ENCODE results near the gene PGA3. TPM values are rescaled to one million over a fixed set of nuclear protein-coding genes. Genes with fewer than 3 reads are reported as not detected.
"Not testable (repeated sequence)": the region's sequence is repeated elsewhere in the genome, so short reads cannot be mapped to it uniquely, and the experiment has no call there.

The PGA3 gene
- total RNA-seq, result 1 to 10 TPM in 3 of 4 donors, under 1 TPM in 1; 0.59 to 2.5 (median 1.6) TPM
- polyA plus RNA-seq, result 1.7 TPM
- long read RNA-seq, donor 1, partial matches to known transcripts, result 2 of 6 reads
- long read RNA-seq, donor 1, other reads (novel, unspliced or antisense), result 1 of 6 reads
- long read RNA-seq, donor 2, partial matches to known transcripts, result 2 of 3 reads
- long read RNA-seq, donor 2, other reads (novel, unspliced or antisense), result 1 of 3 reads
- long read RNA-seq, donor 3, result 0 reads
- long read RNA-seq, donor 4, partial matches to known transcripts, result 1 of 1 reads
- long read RNA-seq, donor 4, other reads (novel, unspliced or antisense), result 0 of 1 reads

- H3K4me3 ChIP-seq (ENCODE audit: low read length); H3K27me3 ChIP-seq (ENCODE audit: control insufficient read depth, insufficient read depth); intact Hi-C loops (cut with DNase I); DNase-seq; ATAC-seq; H3K9me3 ChIP-seq (ENCODE audit: control insufficient read depth, low read length); H3K27ac ChIP-seq (ENCODE audit: low read length); H3K4me1 ChIP-seq (ENCODE audit: control insufficient read depth, insufficient read depth, low read length): not testable (repeated sequence)
- 48% methylated on average over 17 of the region's 18 CpGs for WGBS
Observed at GRCh38 chr11:61202950-61203746, at the start of gene PGA3. PGA3 (plus strand) TSS chr11:61203515; CDS start chr11:61203565, 50 bp downstream.

- DNase-seq (no peak), ATAC-seq (peak in 1 of 2 donors; percentile 38)
- Histone ChIP-seq H3K4me3 (ENCODE audit: low read length) (no peak overlapping the region), H3K4me1 (ENCODE audit: control insufficient read depth, insufficient read depth, low read length) (peaks cover 18% of the 10 kb centered on the region), H3K27me3 (ENCODE audit: control insufficient read depth, insufficient read depth) (no peaks in the 10 kb centered on the region), H3K9me3 (ENCODE audit: control insufficient read depth, low read length) (no peaks in the 10 kb centered on the region), H3K27ac (ENCODE audit: low read length) (peak overlapping the region; percentile 87)
- intact Hi-C loops (cut with DNase I), result no loop called here
- WGBS, result 74% methylated on average over 2 of the region's 2 CpGs
Observed at GRCh38 chr11:61153593-61154095, 49.7 kb upstream of the PGA3 start.

- peaks cover 18% of the 10 kb centered on the region for H3K4me1 ChIP-seq (ENCODE audit: control insufficient read depth, insufficient read depth, low read length)
- ATAC-seq (no peak), DNase-seq (no peak)
- no peak overlapping the region for H3K27ac ChIP-seq (ENCODE audit: low read length)
- H3K4me3 ChIP-seq (ENCODE audit: low read length), result no peak overlapping the region
- WGBS, result 99% methylated on average over 4 of the region's 4 CpGs
- H3K9me3 ChIP-seq (ENCODE audit: control insufficient read depth, low read length), result no peaks in the 10 kb centered on the region
- no peaks in the 10 kb centered on the region for H3K27me3 ChIP-seq (ENCODE audit: control insufficient read depth, insufficient read depth)
- intact Hi-C loops (cut with DNase I), result no loop called here
Observed at GRCh38 chr11:61154528-61154927, 48.8 kb upstream of the PGA3 start.

GRCh38 chr11:61155312-61155711 is 48.0 kb upstream of the PGA3 start:
- no peaks in the 10 kb centered on the region for H3K9me3 ChIP-seq (ENCODE audit: control insufficient read depth, low read length)
- DNase-seq (no peak), ATAC-seq (no peak)
- H3K27me3 ChIP-seq (ENCODE audit: control insufficient read depth, insufficient read depth), result no peaks in the 10 kb centered on the region
- 97% methylated on average over 1 of the region's 1 CpG for WGBS
- no peak overlapping the region for H3K4me3 ChIP-seq (ENCODE audit: low read length)
- no peak overlapping the region for H3K27ac ChIP-seq (ENCODE audit: low read length)
- intact Hi-C loops (cut with DNase I), result no loop called here
- peaks cover 14% of the 10 kb centered on the region for H3K4me1 ChIP-seq (ENCODE audit: control insufficient read depth, insufficient read depth, low read length)

- intact Hi-C loops (cut with DNase I), result no loop called here
- DNase-seq (no peak), ATAC-seq (no peak)
- Histone ChIP-seq H3K9me3 (ENCODE audit: control insufficient read depth, low read length) (no peaks in the 10 kb centered on the region), H3K4me3 (ENCODE audit: low read length) (no peak overlapping the region), H3K27me3 (ENCODE audit: control insufficient read depth, insufficient read depth) (no peaks in the 10 kb centered on the region), H3K27ac (ENCODE audit: low read length) (no peak overlapping the region), H3K4me1 (ENCODE audit: control insufficient read depth, insufficient read depth, low read length) (peaks cover 17% of the 10 kb centered on the region)
- 92% methylated on average over 5 of the region's 5 CpGs for WGBS
Observed at GRCh38 chr11:61155741-61156140, 47.6 kb upstream of the PGA3 start.

- WGBS, result 74% methylated on average over 3 of the region's 3 CpGs
- no peak overlapping the region for H3K27ac ChIP-seq (ENCODE audit: low read length)
- no peak for ATAC-seq
- no peak for DNase-seq
- H3K27me3 ChIP-seq (ENCODE audit: control insufficient read depth, insufficient read depth), result no peaks in the 10 kb centered on the region
- no peak overlapping the region for H3K4me3 ChIP-seq (ENCODE audit: low read length)
- H3K4me1 ChIP-seq (ENCODE audit: control insufficient read depth, insufficient read depth, low read length), result peaks cover 15% of the 10 kb centered on the region
- H3K9me3 ChIP-seq (ENCODE audit: control insufficient read depth, low read length), result no peaks in the 10 kb centered on the region
- intact Hi-C loops (cut with DNase I), result no loop called here
Observed at GRCh38 chr11:61157743-61158142, 45.6 kb upstream of the PGA3 start.

GRCh38 chr11:61158691-61159381 is 44.5 kb upstream of the PGA3 start:
- H3K4me1 ChIP-seq (ENCODE audit: control insufficient read depth, insufficient read depth, low read length), result peaks cover 12% of the 10 kb centered on the region

GRCh38 chr11:61160487-61161189 is 42.7 kb upstream of the PGA3 start:
- Histone ChIP-seq H3K4me3 (ENCODE audit: low read length) (peak overlapping the region; percentile 86), H3K4me1 (ENCODE audit: control insufficient read depth, insufficient read depth, low read length) (peaks cover 12% of the 10 kb centered on the region), H3K27me3 (ENCODE audit: control insufficient read depth, insufficient read depth) (no peaks in the 10 kb centered on the region), H3K9me3 (ENCODE audit: control insufficient read depth, low read length) (no peaks in the 10 kb centered on the region), H3K27ac (ENCODE audit: low read length) (peak overlapping the region; percentile 91)
- intact Hi-C loops (cut with DNase I), result no loop called here
- 11% methylated on average over 25 of the region's 25 CpGs for WGBS
- no peak for ATAC-seq
- DNase-seq, result no peak

More at GRCh38 chr11:61158691-61159381, 44.5 kb upstream of the PGA3 start:
- Histone ChIP-seq H3K27ac (ENCODE audit: low read length) (no peak overlapping the region), H3K4me3 (ENCODE audit: low read length) (no peak overlapping the region), H3K9me3 (ENCODE audit: control insufficient read depth, low read length) (no peaks in the 10 kb centered on the region), H3K27me3 (ENCODE audit: control insufficient read depth, insufficient read depth) (no peaks in the 10 kb centered on the region)
- intact Hi-C loops (cut with DNase I), result no loop called here
- no peak for DNase-seq
- no peak for ATAC-seq
- 38% methylated on average over 3 of the region's 3 CpGs for WGBS

GRCh38 chr11:61161190-61162091 is 41.9 kb upstream of the PGA3 start, which contains the start of gene VPS37C:
VPS37C (minus strand) TSS chr11:61161426; CDS start chr11:61138829, 22,597 bp downstream.
- Histone ChIP-seq H3K27me3 (ENCODE audit: control insufficient read depth, insufficient read depth) (no peaks in the 10 kb centered on the region), H3K9me3 (ENCODE audit: control insufficient read depth, low read length) (no peaks in the 10 kb centered on the region), H3K4me1 (ENCODE audit: control insufficient read depth, insufficient read depth, low read length) (peaks cover 12% of the 10 kb centered on the region), H3K4me3 (ENCODE audit: low read length) (peak within 1 kb of the TSS; percentile 86), H3K27ac (ENCODE audit: low read length) (peak within 1 kb of the TSS; percentile 91)
- intact Hi-C loops (cut with DNase I), result no loop called here
- peak; percentile 92 to 97 (median 96) for DNase-seq
- peak; percentile 97 to 98 for ATAC-seq
- under 1% methylated on average over 85 of the region's 85 CpGs for WGBS
